Endodermal cell (in vitro differentiated cells): ENCODE results near the gene ZNF594. TPM values are rescaled to one million over a fixed set of nuclear protein-coding genes. Genes with fewer than 3 reads are reported as not detected.

Experiments used
- DNase-seq: peaks from one replicate; pipeline ENCODE4 v3.0.0-alpha.2; 2017
- H3K27ac ChIP-seq: 2 replicates; pipeline ENCODE4 v1.5.1; 2013; ENCODE audit warnings: mild to moderate bottlenecking, low read depth, low read length, moderate library complexity
- H3K27me3 ChIP-seq: 2 replicates; pipeline ENCODE4 v1.6.1; 2013; ENCODE audit warnings: mild to moderate bottlenecking, low read length, moderate library complexity; ENCODE audit not compliant: insufficient read depth, control insufficient read depth, poor library complexity, severe bottlenecking
- H3K36me3 ChIP-seq: 2 replicates; pipeline ENCODE4 v1.7.0; 2013; ENCODE audit warnings: mild to moderate bottlenecking, low read length, moderate library complexity; ENCODE audit not compliant: control insufficient read depth, insufficient read depth
- H3K4me1 ChIP-seq: one replicate; pipeline ENCODE4 v1.7.0; 2013; ENCODE audit warnings: low read length; ENCODE audit not compliant: control insufficient read depth, insufficient read depth
- H3K4me3 ChIP-seq: 2 replicates; pipeline ENCODE4 v1.5.1; 2013; ENCODE audit warnings: mild to moderate bottlenecking, low read length, moderate library complexity
- H3K9ac ChIP-seq: 2 replicates; pipeline ENCODE4 v1.6.1; 2013; ENCODE audit warnings: mild to moderate bottlenecking, low read length, moderate library complexity; ENCODE audit not compliant: poor library complexity, severe bottlenecking; ENCODE audit errors: extremely low read depth
- H3K9me3 ChIP-seq: 2 replicates; pipeline ENCODE4 v1.6.1; 2013; ENCODE audit warnings: mild to moderate bottlenecking, low read length, moderate library complexity; ENCODE audit not compliant: control insufficient read depth
- H3K27ac Mint-ChIP-seq: 2 replicates; pipeline ENCODE4 v1.8.0; 2020; ENCODE audit warnings: mixed read lengths
- H3K27me3 Mint-ChIP-seq: 2 replicates; pipeline ENCODE4 v1.8.0; 2021; ENCODE audit warnings: mild to moderate bottlenecking, mixed read lengths; ENCODE audit not compliant: insufficient read depth
- H3K36me3 Mint-ChIP-seq: 2 replicates; pipeline ENCODE4 v1.8.0; 2020; ENCODE audit warnings: low read depth, mixed read lengths
- H3K4me1 Mint-ChIP-seq: 2 replicates; pipeline ENCODE4 v1.8.0; 2020; ENCODE audit warnings: mixed read lengths
- H3K4me3 Mint-ChIP-seq: 2 replicates; pipeline ENCODE4 v1.8.0; 2020; ENCODE audit warnings: mild to moderate bottlenecking, moderate library complexity, mixed read lengths
- H3K9me3 Mint-ChIP-seq: 2 replicates; pipeline ENCODE4 v1.8.0; 2020; ENCODE audit warnings: mild to moderate bottlenecking, mixed read lengths
- WGBS, 2 experiments: methylation state at CpG; one replicate each; pipeline versions ENCODE4 v1.1.5 to v1.1.7; 2013; ENCODE audit warnings: missing lambda C conversion rate in 2 of 2, mixed read lengths in 1 of 2; ENCODE audit not compliant: insufficient coverage in 1 of 2, insufficient read length in 1 of 2; 5-methylcytosine and 5-hydroxymethylcytosine counted together
- total RNA-seq, 2 donors: library from RNA; stranded (reverse); fragmentation: NEBNext Ultra II Directional in 1 of 2; extraction: Animal tissue kit (Norgen Biotek cat#: 25700) in 1 of 2; gene quantifications; 2 replicates in 1 of 2; 3 replicates in 1 of 2; pipeline ENCODE4 v1.2.1, GENCODE V29; 2021
- TF ChIP-seq, protein P1 (sequence below): fragments of 200-600 bp; sonication (generic); conservative IDR thresholded peaks from 2 replicates; pipeline ENCODE4 v1.5.0; 2021; ENCODE audit warnings: antibody characterized with exemption, mild to moderate bottlenecking

ZNF594 gene
- total RNA-seq, 2 donors from 2014 or later = 13.9 to 15.5 TPM

DNA sequence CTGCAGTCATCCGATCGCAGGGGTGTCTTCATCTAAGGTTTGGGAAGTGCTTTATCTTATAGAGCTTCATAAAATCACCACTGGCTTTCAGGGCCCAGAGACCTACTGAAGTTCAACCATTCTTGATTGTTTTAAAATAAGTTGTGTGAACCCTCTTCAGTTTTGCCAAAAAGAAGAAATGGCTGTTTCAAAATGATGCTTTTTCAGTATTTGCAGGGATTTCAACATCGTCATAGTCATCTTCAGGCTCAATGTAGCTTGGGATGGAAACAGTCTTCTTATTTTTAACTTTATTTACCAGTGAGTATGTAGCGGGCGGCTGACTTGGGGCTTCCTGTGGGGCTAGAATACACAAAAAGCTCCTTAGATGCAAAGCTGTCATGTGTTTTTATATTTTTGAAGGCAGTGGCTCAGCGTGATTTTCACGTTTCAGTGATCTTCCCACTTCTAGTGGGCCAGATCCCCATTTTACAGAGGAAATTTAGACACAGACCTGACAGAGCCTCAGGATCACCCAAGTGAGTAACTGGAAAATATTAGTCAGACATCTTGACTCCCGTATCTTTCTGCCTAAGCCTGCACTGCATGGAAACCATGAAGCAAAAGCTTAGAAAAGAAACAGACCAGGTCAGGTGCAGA is 19.1 kb upstream of the ZNF594 start:
- no peak overlapping the region for H3K27ac Mint-ChIP-seq
- Histone ChIP-seq H3K9me3 (peaks cover 7% of the 10 kb centered on the region), H3K4me3 (no peak overlapping the region), H3K9ac (no peak overlapping the region), H3K27ac (no peak overlapping the region), H3K4me1 (no peaks in the 10 kb centered on the region), H3K27me3 (no peaks in the 10 kb centered on the region), H3K36me3 (no peaks in the 10 kb centered on the region)
- DNase-seq = no peak
- H3K27me3 Mint-ChIP-seq = no peaks in the 10 kb centered on the region
- 88 to 96% methylated on average over 6 to 8 of the region's 8 CpGs for WGBS, 2 experiments
- H3K4me1 Mint-ChIP-seq = no peaks in the 10 kb centered on the region
- H3K36me3 Mint-ChIP-seq = peaks cover 4% of the 10 kb centered on the region
- no peak overlapping the region for H3K4me3 Mint-ChIP-seq
- H3K9me3 Mint-ChIP-seq = no peaks in the 10 kb centered on the region
- TF ChIP-seq, protein P1, sequence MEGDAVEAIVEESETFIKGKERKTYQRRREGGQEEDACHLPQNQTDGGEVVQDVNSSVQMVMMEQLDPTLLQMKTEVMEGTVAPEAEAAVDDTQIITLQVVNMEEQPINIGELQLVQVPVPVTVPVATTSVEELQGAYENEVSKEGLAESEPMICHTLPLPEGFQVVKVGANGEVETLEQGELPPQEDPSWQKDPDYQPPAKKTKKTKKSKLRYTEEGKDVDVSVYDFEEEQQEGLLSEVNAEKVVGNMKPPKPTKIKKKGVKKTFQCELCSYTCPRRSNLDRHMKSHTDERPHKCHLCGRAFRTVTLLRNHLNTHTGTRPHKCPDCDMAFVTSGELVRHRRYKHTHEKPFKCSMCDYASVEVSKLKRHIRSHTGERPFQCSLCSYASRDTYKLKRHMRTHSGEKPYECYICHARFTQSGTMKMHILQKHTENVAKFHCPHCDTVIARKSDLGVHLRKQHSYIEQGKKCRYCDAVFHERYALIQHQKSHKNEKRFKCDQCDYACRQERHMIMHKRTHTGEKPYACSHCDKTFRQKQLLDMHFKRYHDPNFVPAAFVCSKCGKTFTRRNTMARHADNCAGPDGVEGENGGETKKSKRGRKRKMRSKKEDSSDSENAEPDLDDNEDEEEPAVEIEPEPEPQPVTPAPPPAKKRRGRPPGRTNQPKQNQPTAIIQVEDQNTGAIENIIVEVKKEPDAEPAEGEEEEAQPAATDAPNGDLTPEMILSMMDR = no peak

DNA sequence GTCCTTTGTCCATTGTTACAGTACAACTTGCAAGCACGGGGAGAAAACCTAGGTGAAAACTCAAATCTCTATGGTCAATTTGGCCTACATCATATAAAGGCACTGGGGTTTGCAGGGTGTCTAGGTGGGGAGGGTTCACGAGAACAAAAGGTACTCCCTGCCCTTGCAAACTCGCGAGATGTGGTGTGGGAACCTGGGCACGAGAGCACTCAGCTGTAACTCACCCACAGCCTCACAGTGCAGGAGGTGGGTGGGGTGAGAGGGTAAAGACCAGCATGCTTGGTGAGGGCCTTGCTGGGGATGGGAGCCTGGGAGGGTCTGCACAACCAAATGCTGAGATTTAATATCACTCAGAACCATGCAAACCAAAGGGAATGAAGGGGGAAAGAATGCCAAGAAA is 18.4 kb upstream of the ZNF594 start:
- Mint-ChIP-seq H3K27me3 (no peaks in the 10 kb centered on the region), H3K36me3 (peaks cover 4% of the 10 kb centered on the region), H3K9me3 (no peaks in the 10 kb centered on the region), H3K4me3 (no peak overlapping the region), H3K4me1 (no peaks in the 10 kb centered on the region), H3K27ac (no peak overlapping the region)
- Histone ChIP-seq H3K36me3 (no peaks in the 10 kb centered on the region), H3K9ac (no peak overlapping the region), H3K27ac (no peak overlapping the region), H3K4me3 (no peak overlapping the region), H3K27me3 (no peaks in the 10 kb centered on the region), H3K4me1 (no peaks in the 10 kb centered on the region), H3K9me3 (peaks cover 7% of the 10 kb centered on the region)
- 90 to 99% methylated on average over 2 to 5 of the region's 5 CpGs for WGBS, 2 experiments
- TF ChIP-seq, protein P1 = no peak
- no peak for DNase-seq

DNA sequence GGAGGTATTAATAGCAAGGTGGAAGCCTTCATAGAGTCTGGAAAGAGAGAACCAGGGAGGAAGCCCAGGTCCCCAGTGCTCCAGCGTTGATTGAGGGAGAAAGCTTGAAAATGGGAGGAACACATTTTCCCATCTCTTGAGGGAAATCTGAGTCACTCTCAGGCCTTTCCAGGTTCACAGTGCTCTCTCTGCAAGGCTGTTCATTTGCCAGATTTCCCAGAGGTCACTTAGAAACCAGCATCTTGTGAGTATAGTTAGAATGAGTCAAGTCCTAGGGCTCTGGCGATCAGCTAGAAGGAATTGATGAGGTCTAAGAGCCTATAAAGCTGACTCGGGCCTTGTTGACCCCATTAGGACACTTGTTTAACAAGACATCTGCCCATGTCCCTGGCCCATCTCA is 17.7 kb upstream of the ZNF594 start:
- Mint-ChIP-seq H3K27ac (no peak overlapping the region), H3K4me3 (no peak overlapping the region), H3K27me3 (no peaks in the 10 kb centered on the region), H3K9me3 (no peaks in the 10 kb centered on the region), H3K4me1 (no peaks in the 10 kb centered on the region), H3K36me3 (no peaks in the 10 kb centered on the region)
- no peak overlapping the region for H3K9ac ChIP-seq
- 92 to 100% methylated on average over 1 to 3 of the region's 3 CpGs for WGBS, 2 experiments
- H3K27ac ChIP-seq = no peak overlapping the region
- no peaks in the 10 kb centered on the region for H3K4me1 ChIP-seq
- H3K36me3 ChIP-seq = no peaks in the 10 kb centered on the region
- no peak overlapping the region for H3K4me3 ChIP-seq
- TF ChIP-seq, protein P1 = no peak
- H3K27me3 ChIP-seq = no peaks in the 10 kb centered on the region
- no peak for DNase-seq
- peaks cover 7% of the 10 kb centered on the region for H3K9me3 ChIP-seq
